GM12878 (cell line): Measurements from ENCODE around the gene HSPA12B. TPM values are rescaled to one million over a fixed set of nuclear protein-coding genes. Genes with fewer than 3 reads are reported as not detected.

Experiments
- ATAC-seq: fragments of 200-7000 bp; cut with Tn5 transposase; 3 replicates; pipeline ENCODE4 v1.9.1; 2020; ENCODE audit warnings: mild to moderate bottlenecking, moderate library complexity
- BruUV-seq: library from RNA; stranded (reverse); fragments of 400-500 nt; replicated peaks from 2 replicates; lab custom pipeline; 2021; lab: Mats Ljungman, UMichigan
- CTCF ChIA-PET: fragments of 300-600 bp; sonication (Branson Sonifier 250); formaldehyde crosslinking; extraction: SDS; loops from one replicate; lab custom pipeline; 2021; ENCODE audit warnings: inconsistent platforms; lab: Yijun Ruan, JAX
- POLR2A ChIA-PET: fragments of 350-600 bp; formaldehyde crosslinking; extraction: SDS; loops from one replicate; lab custom pipeline; 2021; ENCODE audit warnings: inconsistent platforms; lab: Charles Lee
- RAD21 ChIA-PET: fragments of 300-600 bp; sonication (Branson Sonifier 250); formaldehyde crosslinking; loops from one replicate; lab custom pipeline; 2023; ENCODE audit warnings: antibody characterized with exemption; ENCODE audit not compliant: unreplicated experiment; lab: Charles Lee
- SMC1A ChIA-PET: fragments of 300-600 bp; sonication (Branson Sonifier 250); formaldehyde crosslinking; loops from one replicate; lab custom pipeline; 2023; ENCODE audit not compliant: unreplicated experiment, uncharacterized antibody; lab: Charles Lee
- DNase-seq: peaks from one replicate; pipeline ENCODE4 v3.0.0-alpha.2; 2011; ENCODE audit warnings: low read depth, low spot score
- FAIRE-seq: peaks from 3 replicates; lab custom pipeline; 2011; peaks lifted over from hg19 to GRCh38; lab: Jason Lieb, UNC
- H2AFZ ChIP-seq: 2 replicates; pipeline ENCODE4 v1.6.0; 2011; ENCODE audit warnings: low read depth, low read length, control low read depth; ENCODE audit not compliant: control insufficient read depth
- H3K27ac ChIP-seq: 2 replicates; pipeline ENCODE4 v1.5.1; 2011; ENCODE audit warnings: control low read depth; ENCODE audit not compliant: control insufficient read depth, insufficient read depth
- H3K27me3 ChIP-seq, 2 experiments: replicated peaks in 1 of 2; 2 replicates each; pipeline versions ENCODE4 v1.6.0 to v1.6.1; 2011; ENCODE audit warnings: low read length in 1 of 2; ENCODE audit not compliant: control insufficient read depth in 2 of 2, insufficient read depth in 2 of 2
- H3K36me3 ChIP-seq, 2 experiments: 2 replicates each; pipeline ENCODE4 v1.5.1; 2011; ENCODE audit warnings: low read length in 1 of 2; ENCODE audit not compliant: control insufficient read depth in 2 of 2, insufficient read depth in 2 of 2
- H3K4me1 ChIP-seq: 2 replicates; pipeline ENCODE4 v1.6.1; 2011; ENCODE audit warnings: mild to moderate bottlenecking, low read length, moderate library complexity, mixed read lengths; ENCODE audit not compliant: control insufficient read depth, insufficient read depth
- H3K4me2 ChIP-seq: 2 replicates; pipeline ENCODE4 v1.6.0; 2011; ENCODE audit warnings: control low read depth; ENCODE audit not compliant: control insufficient read depth, insufficient read depth
- H3K4me3 ChIP-seq: fragments of 200-600 bp; sonication (generic); 2 replicates; pipeline ENCODE4 v1.5.1; 2016
- H3K79me2 ChIP-seq: 2 replicates; pipeline ENCODE4 v1.6.0; 2011; ENCODE audit warnings: low read length; ENCODE audit not compliant: control insufficient read depth, insufficient read depth
- H3K9ac ChIP-seq: 2 replicates; pipeline ENCODE4 v1.8.0; 2011; ENCODE audit warnings: low read length, control low read depth, mixed read lengths; ENCODE audit not compliant: control insufficient read depth, insufficient read depth
- H3K9me3 ChIP-seq: replicated peaks from 3 replicates; pipeline ENCODE4 v1.5.1; 2011; ENCODE audit warnings: mild to moderate bottlenecking, low read length; ENCODE audit not compliant: control insufficient read depth, insufficient read depth
- H4K20me1 ChIP-seq: 2 replicates; pipeline ENCODE4 v1.6.0; 2011; ENCODE audit not compliant: control insufficient read depth, insufficient read depth
- CBX5 ChIP-seq: sonication (generic); IDR thresholded peaks from 2 replicates; pipeline ENCODE4 v1.6.1; 2016; ENCODE audit warnings: low read depth, moderate library complexity, mild to moderate bottlenecking, inconsistent platforms
- CHD1 ChIP-seq: IDR thresholded peaks from 2 replicates; pipeline ENCODE4 v1.6.1; 2012; ENCODE audit warnings: low read depth, low read length, improper control_type of control experiment
- CHD2 ChIP-seq: IDR thresholded peaks from 2 replicates; pipeline ENCODE4 v1.6.1; 2011; ENCODE audit warnings: low read depth, low read length, improper control_type of control experiment, borderline replicate concordance
- KAT2A ChIP-seq: conservative IDR thresholded peaks from 2 replicates; pipeline ENCODE4 v1.6.1; 2011; ENCODE audit warnings: low read depth, low read length; ENCODE audit not compliant: control insufficient read depth
- MTA3 ChIP-seq: IDR thresholded peaks from 2 replicates; pipeline ENCODE4 v1.6.1; 2012; ENCODE audit warnings: low read length, inconsistent platforms, borderline replicate concordance
- NR2C1 ChIP-seq: fragments of 450-650 bp; IDR thresholded peaks from 2 replicates; pipeline ENCODE4 v1.6.1; 2017; ENCODE audit warnings: antibody characterized with exemption, mild to moderate bottlenecking, moderate library complexity
- NR2F1 ChIP-seq: fragments of 450-650 bp; conservative IDR thresholded peaks from 2 replicates; pipeline ENCODE4 v1.6.1; 2017; ENCODE audit warnings: mild to moderate bottlenecking
- POLR2AphosphoS5 ChIP-seq: IDR thresholded peaks from 2 replicates; pipeline ENCODE4 v1.6.1; 2011; ENCODE audit warnings: mild to moderate bottlenecking, low read length, inconsistent platforms
- TCF3 ChIP-seq: IDR thresholded peaks from 2 replicates; pipeline ENCODE4 v1.6.1; 2012; ENCODE audit warnings: low read depth, mild to moderate bottlenecking, low read length, borderline replicate concordance; ENCODE audit not compliant: insufficient read depth
- WGBS: methylation state at CpG from one replicate; pipeline ENCODE4 v1.1.6; 2016; ENCODE audit warnings: low lambda C conversion rate; ENCODE audit not compliant: insufficient replicate concordance, insufficient coverage; ENCODE audit errors: missing lambda C conversion rate; 5-methylcytosine and 5-hydroxymethylcytosine counted together
- in situ Hi-C: fragments of 300-500 bp; cut with MboI; formaldehyde crosslinking; loops from 9 replicates; pipeline ENCODE4 v1.14.3; 2018; ENCODE audit warnings: mixed read lengths
- intact Hi-C: fragments of 100-400 bp; cut with micrococcal nuclease; formaldehyde crosslinking; loops from one replicate; pipeline ENCODE4 v1.14.2; 2022; ENCODE audit not compliant: unreplicated experiment
- polyA plus RNA-seq, 11 experiments: library from polyadenylated mRNA; depleted of rRNA in 4 of 11; unstranded in 6 of 11; stranded (reverse) in 5 of 11; fragments of >200 nt; fragmentation: Nextera tagmentation in 4 of 11; fragmentation: Illumina TruSeq in 1 of 11; extraction: Ambion mirVana in 4 of 11; extraction: Trizol in 1 of 11; gene quantifications; 1 replicate in 1 of 11; 2 replicates in 10 of 11; pipeline versions ENCODE4 v1.2.1 to v1.2.3, GENCODE V29; 2011 to 2016; ENCODE audit warnings: inconsistent platforms in 2 of 11, missing spikeins in 2 of 11, low read depth in 1 of 11
- total RNA-seq, 4 experiments: library from RNA; depleted of rRNA in 3 of 4; stranded (reverse); fragments of >200 nt in 3 of 4; fragmentation: Illumina TruSeq in 1 of 4; extraction: Trizol in 1 of 4; gene quantifications; 2 replicates each; pipeline versions ENCODE4 v1.2.1 to v1.2.3, GENCODE V29; 2013 to 2021

The HSPA12B gene
- total and polyA plus RNA-seq, 10 of the 15 experiments (the other 5 are each of a cell fraction or from before 2014, with no cell fraction given): 0.08 TPM; not detected in 9

GRCh38 chr20:3745686-3746173, 13.2 kb downstream of the HSPA12B start:
- ChIA-PET POLR2A (interaction anchor here (1.2 kb wide), 1 partner anchor 23 kb away, joined by 4 read pairs; the partner anchor contains the start of gene ADISSP), CTCF (interaction anchor here (0.6 to 2.4 kb wide), 6 partner anchors 22 to 339 kb away, joined by 3 to 8 read pairs (median 4); partner anchors contain the start of genes ADISSP and AP5S1), SMC1A (no interaction called here), RAD21 (interaction anchor here (1.0 to 1.6 kb wide), 3 partner anchors 22 to 182 kb away, joined by 3 read pairs; partner anchors contain the start of genes ADISSP and CENPB)
- DNase-seq: no peak
- Histone ChIP-seq H3K4me2 (no peak overlapping the region), H3K4me3 (no peak overlapping the region), H4K20me1 (no peaks in the 10 kb centered on the region), H3K27me3 (no peaks in the 10 kb centered on the region), H3K36me3 (no peaks in the 10 kb centered on the region), H3K9ac (no peak overlapping the region), H3K79me2 (no peaks in the 10 kb centered on the region), H3K9me3 (no peaks in the 10 kb centered on the region), H3K27ac (no peak overlapping the region), H2AFZ (no peak overlapping the region), H3K4me1 (no peaks in the 10 kb centered on the region)
- intact Hi-C loops (no loop called here), in situ Hi-C loops (no loop called here)
- no TSS peak for BruUV-seq
- no peak for FAIRE-seq
- 74% methylated on average over 11 of the region's 11 CpGs for WGBS
- TF ChIP-seq CHD1 (no peak), CHD2 (no peak), TCF3 (no peak), NR2F1 (no peak), KAT2A (no peak), CBX5 (no peak), NR2C1 (no peak), MTA3 (no peak), POLR2AphosphoS5 (no peak)
- ATAC-seq: no peak
